NCI-H2029 treated with DMSO at 0.1 percent for 48 hours (cell line): Measurements from ENCODE around the gene CCM2.

Source experiments
- DNase-seq: peaks from one replicate; lab custom pipeline; 2025; lab: John Stamatoyannopoulos, UW

CCM2 gene

GRCh38 chr7:45068236-45069023 is 68.4 kb downstream of the CCM2 start:
- no peak for DNase-seq

- no peak for DNase-seq
Measured at GRCh38 chr7:45069444-45070253, 69.6 kb downstream of the CCM2 start.

DNA sequence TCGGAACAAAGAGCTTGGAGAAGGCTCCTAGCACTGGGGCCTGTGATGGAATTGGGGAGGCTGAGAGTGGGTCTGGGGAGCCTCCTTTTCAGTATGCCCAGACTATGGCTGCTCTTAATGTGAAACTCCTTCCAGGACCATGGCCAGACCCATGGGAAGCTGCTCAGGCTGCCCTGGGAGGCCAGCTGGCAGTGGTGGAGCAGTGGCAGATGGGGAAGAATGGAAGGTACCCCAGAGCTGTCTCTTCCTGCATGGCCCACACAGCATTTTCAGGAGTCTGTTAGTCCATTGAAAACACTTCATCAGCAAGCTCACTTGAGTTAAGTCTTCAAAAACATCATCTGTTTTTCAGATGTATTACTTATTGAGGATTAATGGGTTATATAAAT is 70.2 kb downstream of the CCM2 start:
- DNase-seq, result no peak

- DNase-seq, result no peak
Measured at GRCh38 chr7:45071528-45071927, 71.5 kb downstream of the CCM2 start.

DNA sequence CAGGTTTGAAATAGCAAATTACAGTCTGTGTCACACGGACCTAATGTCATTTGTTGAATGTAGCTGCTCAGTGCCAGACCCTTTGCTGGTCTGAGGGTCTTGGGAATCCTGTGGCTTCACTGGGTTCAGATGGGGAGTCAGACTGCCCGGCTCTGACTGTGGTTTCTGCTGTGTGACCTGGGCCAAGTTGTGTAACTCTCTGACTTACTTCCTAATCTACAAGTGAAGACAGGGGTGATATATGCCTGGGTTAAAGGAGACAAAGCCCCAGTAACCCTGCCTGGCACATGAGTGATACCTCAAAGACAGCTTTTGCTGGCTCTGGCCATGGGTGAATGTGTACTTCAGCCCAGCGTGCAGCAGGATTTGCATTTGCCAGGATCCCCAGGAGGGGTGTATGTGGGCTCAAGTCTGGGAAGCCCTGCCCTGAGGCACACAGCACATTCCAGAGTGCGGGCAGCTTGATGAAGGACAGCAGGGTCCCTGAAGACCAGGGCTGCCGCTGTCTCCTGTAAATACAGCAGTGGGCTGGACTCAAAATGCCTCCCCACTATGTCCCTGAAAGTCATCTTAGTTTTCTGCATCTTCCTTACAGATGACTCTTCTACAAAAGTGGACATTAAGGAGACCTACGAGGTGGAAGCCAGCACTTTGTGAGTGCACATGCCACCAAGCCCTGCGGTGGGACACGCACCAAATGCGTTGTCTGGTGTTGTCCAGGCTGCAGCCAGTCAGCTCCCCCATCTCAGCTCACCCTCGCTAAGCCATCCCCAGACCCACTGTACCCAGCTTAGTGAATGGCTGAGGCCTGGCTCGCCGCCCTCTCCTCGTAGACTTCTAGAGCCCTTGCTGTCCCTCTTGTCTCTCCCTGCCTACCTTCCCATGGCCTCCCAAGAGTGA is 72.4 kb downstream of the CCM2 start:
- DNase-seq, result no peak

DNA sequence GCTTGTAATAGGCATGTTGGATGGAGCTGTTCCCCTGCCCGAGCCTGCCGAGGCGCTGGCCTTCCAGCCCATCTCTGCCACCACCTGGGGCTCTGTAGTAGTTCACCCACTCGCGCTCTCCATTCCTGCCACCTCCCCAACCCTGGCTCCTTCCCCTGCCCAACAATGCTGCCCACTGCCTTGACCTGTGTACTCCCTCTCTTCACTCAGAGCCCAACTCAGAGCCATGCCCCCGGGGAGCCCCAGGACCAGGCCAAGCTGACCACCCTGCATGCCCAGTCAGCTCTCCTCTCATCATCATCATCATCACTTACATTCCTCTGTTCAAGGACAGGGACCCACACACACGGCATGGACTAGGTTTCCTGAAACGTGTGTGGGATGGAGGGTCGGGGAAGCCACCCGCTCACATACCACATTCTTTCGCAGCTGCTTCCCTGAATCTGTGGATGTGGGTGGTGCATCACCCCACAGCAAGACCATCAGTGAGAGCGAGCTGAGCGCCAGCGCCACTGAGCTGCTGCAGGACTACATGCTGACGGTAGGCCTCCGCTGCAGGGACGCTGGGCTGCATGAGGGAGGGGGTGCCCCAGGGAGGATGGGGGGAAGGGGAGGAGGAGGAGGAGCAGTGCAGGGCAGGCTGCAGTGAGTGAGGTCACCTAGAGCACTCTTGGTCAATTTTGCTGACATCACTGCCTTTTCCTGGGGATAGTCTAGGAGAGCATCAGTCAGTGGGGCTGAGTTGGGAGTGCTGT is 73.2 kb downstream of the CCM2 start:
- DNase-seq, result no peak

DNA sequence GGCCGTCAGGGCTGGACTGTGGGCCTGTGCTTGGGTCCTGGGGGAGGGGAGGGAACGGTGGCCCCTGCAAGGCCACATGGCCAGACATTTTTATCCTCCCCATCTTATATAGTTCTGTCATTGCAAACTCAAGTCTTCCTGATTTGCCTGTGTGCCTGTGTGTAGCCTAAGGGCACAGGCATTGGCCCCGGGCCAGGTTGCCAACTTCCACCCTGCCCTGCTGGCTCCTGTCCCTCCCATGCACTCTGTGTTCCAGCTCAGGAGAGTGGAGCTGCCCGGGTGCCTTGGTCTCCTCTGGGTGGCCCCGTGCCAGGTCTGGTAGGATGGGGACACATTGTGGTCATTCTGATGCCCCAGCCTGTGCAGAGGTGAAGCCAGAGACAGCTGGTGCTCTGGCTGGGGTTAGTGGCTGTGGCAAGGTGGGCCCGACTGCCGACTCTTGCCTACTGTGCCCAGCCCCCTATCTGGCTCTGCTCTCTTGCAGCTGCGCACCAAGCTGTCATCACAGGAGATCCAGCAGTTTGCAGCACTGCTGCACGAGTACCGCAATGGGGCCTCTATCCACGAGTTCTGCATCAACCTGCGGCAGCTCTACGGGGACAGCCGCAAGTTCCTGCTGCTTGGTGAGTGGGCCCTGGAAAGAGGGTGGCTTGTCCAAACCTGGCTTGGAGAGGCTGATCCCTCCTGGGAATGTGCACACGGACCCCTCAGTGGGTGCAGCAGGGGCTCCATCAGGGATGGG is 74.0 kb downstream of the CCM2 start:
- no peak for DNase-seq

GRCh38 chr7:45074528-45075354 is 74.7 kb downstream of the CCM2 start:
- no peak for DNase-seq

- DNase-seq, result no peak
Measured at GRCh38 chr7:45075355-45075644, 75.3 kb downstream of the CCM2 start.

DNA sequence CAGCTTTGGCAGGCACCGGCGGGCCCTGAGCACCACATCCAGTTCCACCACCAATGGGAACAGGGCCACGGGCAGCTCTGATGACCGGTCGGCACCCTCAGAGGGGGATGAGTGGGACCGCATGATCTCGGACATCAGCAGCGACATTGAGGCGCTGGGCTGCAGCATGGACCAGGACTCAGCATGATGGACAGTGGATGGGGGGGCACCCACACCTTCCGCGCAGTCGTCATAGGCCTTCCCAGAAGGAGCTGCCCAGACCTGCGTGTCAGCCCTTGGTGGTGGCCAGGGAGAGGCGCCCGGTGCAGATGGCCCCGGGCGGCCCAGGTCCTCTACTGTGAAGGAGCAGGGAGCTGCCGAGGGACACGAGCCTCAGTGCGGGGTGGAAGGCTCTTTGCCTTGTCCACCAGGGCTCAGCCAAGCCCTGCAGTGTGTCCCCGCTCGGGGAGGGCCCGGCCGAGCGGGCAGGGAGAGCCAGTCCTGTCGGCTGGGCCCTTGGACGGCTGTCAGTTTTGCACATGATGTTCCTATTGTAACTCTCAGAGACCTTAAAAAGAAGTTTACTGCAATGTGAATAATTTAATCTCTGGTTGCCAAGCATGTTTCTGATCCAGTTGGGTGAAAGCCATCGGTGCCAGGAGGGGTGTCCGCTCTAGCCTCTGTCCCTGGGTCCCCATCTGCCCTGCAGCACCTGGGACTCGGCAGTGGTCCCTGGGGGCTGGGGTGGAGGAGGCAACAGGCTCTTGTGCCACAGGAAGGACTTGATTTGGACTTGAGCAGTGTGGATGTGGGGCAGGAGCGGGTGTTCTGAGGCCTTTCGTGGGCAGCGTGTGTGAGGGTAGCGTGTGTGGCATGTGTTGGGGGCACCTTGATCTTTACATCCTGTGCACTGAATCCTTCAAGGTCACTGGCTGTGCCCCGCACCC is 76.1 kb downstream of the CCM2 start:
- DNase-seq, result no peak

DNA sequence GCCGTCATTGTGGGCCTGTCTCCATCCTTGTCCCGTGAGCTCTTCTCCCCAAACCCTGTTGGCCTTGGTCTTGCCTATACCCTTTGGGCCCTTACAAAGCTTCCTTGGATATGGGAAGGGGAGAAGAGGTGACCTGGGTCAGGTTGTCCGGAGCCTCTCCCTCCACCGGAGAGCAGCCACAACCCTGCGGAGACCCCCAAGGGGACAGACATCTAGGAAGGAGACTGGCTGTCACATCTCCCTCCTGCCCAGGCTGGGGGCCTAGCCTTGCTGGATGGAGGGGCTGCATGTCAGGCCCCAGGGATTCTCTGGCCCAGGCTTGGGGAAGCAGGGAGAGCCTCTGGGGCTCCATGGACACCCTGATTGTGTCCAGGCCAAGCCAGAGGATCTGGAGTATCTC is 76.9 kb downstream of the CCM2 start:
- no peak for DNase-seq

DNA sequence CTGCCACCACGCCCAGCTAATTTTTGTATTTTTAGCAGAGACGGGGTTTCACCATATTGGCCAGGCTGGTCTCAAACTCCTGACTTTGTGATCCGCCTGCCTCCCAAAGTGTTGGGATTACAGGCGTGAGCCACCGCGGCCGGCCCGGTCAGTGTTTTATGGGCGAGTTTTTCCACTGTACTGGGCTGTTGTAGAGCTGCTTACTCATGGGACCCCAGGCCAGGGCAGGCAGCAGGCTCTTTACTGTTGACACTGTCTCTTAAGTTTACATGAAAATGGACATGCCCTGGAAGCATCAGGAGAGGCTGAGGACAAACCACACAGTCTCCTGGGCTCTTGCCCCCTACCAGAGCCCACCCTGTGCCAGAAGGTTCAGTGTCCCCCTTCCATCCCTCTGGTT is 77.6 kb downstream of the CCM2 start:
- no peak for DNase-seq

DNA sequence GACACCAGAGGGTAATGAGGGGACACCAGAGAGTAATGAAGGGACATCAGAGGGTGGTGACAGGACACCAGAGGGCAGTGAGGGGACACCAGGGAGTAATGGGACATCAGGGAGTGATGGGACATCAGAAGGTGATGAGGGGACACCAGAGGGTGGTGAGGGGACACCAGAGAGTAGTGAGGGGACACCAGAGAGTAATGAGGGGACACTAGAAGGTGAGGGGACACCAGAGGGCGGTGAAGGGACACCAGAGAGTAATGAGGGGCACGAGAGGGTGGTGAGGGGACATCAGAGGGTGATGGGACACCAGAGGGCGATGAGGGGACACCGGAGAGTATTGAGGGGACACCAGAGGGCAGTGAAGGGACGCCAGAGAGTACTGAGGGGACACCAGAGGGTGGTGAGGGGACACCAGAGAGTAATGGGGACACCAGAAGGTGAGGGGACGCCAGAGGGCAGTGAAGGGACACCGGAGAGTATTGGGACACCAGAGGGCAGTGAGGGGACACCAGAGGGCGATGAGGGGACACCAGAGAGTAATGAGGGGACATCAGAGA is 78.2 kb downstream of the CCM2 start:
- no peak for DNase-seq

DNA sequence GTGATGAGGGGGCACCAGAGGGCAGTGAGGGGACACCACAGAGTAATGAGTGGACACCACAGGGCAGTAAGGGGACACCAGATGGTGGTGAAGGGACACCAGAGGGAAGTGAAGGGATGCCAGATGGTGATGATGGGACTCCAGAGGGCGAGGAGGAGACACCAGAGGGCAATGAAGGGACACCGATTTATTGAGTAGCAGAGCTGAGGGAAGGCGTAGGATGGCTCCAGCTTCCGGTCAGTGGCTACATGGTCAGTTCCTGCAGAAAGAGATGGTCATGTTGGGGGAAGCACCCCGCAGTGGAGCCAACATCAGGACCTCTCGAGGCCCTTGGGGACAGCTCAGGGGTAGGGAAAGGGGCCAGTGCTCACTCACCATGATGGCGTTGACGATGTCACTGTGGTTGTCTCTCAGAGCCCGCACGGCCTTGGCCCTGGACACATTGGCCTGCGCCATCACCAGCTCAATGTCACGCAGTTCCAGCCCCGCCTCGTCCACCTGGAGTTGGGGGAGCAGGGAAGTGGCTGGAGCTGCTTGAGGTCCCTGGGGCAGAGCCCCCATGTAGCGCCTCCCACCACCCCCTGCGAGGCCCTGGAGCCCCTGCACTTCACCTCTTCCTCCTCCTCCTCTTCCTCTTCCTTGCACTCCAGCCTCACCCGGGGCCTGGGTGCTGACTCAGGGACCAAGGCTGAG is 80.4 kb downstream of the CCM2 start:
- DNase-seq, result no peak

DNA sequence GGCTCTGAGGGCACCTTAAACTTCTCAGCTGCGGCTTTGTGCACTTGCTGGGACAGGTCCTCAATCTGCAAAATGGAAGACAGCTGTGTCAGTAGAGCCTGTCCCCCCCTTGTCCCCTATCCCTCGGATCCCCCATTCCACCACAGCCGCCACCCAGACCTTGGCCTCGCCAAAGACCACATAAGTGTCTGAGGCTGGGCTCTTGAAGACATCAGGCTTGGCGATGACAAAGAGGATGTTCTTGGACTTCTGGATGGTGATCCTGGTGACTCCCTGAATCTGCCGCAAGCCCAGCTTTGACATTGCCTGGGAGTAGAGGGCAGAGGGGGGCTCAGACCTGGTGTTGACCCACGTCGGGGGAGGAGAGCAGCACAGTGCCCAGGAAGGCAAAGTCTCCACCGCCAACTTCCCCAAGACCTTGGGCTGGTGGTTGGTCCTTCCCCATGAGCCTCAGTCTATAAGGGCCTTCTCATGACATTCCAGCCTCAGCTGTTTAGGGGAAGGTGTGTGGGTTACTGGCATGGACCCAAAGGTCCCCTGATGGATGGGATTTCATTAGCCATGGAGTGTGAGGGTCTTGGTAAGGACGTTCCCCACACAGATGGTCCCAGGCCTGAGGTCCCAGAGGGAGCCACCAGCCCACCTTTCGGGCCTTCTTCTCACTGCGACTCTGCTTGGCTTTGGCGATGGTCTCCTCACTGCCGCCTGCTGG is 81.1 kb downstream of the CCM2 start:
- DNase-seq, result no peak

DNA sequence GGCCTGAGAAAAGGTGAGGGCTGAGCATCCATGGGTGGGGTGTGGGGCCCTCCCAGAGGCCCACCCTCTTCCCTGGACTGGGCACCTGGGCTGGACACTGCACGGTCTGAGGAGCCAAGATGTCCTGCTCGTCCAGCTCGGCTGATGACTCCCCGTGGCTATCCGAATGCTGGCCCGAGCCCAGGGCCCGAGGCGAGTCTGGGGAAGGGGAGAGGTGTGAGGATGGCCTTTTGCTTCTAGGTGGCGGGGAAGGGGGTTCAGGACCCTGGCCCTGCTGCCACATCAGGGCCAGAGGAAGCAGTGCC is 81.6 kb downstream of the CCM2 start:
- DNase-seq, result no peak

GRCh38 chr7:45082031-45082830 is 82.2 kb downstream of the CCM2 start:
- DNase-seq, result no peak
